Stimulated activated CD4-positive, alpha-beta T cell treated with anti-CD3 and anti-CD28 coated beads, Interleukin-12 subunit alpha, Interleukin-12 subunit beta, amount 100 ng/mL, for 24 hours (primary cell): Measurements from ENCODE around the gene PIF1.
A peak's percentile ranks its signal among the peaks of the same experiment; 100 is the strongest.

Source experiments
- DNase-seq, 2 experiments: peaks; one replicate each; pipeline ENCODE4 v3.0.0-alpha.2; 2020; ENCODE audit warnings: low read depth in 2 of 2

PIF1 gene

DNA sequence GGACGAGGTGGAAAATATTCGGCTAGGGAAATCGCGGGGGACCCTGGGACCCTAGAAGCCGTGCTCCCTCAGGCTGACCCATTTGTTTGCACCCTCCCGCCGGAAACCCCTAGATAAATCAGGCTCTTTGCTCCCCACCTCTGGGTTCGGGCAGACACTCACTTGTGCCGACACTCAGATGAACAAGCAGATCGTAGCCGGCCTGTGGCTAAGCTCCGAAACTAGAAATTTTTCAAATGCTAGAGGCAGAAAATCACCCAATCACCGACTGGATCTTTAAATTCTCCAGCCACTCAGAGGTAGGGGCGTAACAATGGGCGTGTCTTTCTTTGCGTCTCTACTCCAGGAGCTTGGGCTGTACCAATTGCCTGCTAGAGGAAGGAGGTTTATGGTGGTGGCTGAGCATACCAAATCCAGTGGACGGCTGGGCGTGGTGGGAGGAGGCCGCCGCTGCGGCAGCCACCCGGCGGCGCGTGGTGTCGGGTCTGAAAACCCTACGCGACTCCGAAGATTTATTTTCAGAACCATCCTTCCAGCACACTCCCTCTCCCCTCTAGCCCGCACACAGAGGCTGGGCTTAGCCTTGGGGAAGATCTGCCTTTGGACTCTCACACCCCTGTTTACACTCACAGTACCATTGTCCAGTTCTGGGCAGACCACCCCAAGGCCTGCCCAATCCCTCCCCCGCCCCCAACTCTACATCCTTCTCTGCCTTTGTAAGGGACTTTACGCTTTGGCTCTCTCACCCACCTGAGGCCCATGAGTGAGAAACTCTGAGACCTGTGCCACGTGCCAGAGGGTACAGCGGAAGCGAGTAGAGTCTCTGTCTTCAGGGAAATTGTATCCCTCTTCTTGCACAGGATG lies at the start of gene PIF1:
PIF1 (minus strand) TSS at position 217 of the 864 bp plus-strand sequence. CDS start 1,312 bp downstream, outside the sequence.
- DNase-seq = peak; percentile 74 to 82

DNA sequence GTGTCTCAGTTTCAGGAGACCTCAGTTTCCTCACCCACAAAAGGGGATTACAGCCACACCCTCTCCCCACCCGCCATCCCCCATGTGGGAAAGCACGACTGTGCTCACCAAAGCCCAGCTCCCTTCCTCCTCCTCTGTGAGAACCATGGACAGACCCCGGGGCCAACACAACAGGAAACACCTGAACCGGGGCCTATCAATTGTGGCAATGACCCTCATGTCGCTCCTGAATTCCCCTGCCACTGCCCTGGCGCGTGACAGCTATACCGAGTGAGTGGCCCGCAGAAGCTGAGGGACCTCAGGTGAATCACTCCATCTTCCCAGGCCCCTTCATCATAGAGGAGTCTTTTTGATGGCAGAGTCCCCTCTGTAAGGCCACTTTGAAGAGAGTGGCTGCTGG lies 44.9 kb upstream of the PIF1 start:
- DNase-seq = no peak

- no peak for DNase-seq
Measured at GRCh38 chr15:64869501-64869900, 44.1 kb upstream of the PIF1 start.

DNA sequence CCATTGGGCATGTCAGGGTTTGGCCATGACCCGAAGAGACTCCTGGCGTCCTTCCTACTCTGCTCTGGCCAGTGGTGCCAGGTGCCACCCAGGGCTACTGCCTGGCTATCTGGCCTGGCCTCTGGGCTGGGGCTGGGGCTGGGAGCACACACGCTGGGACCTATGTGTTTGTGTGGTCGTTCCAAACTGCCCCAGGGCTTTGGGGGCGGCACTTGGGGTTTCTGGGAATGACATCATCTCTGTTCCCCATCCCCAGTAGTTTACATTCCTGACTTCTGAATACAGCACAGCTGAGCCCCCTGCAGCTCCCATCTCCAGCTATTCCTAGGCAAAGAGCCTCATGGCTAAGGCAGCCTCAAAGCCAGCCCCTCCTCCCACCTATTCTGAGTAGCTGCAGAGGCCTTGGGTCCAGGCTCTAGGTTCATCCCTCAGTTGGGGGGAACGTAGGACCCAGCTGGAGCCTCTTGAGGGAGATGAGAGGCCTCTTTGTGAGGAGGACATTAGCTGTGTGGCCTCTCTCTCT lies 40.6 kb upstream of the PIF1 start:
- no peak for DNase-seq

GRCh38 chr15:64865126-64865997 lies 39.9 kb upstream of the PIF1 start:
- no peak for DNase-seq

DNA sequence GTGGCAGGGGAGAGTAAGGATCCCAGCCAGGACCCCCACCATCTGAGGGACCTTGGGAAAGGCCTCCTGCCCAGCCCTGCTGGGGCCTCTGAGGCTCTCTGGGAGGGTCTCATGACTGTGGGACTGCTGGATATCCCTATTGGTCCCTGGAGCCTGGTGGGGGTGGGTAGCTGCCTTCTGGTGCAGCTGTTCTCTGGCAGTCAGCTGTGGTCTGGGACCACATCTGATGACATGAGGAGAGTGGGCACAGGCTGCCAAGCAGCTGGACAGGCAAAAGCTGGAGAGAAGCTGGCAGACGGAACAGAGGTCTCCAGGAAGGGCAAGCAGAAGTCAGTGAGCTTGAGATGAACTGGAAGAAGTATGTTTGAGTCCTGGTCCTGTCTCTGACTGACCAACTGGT lies 38.6 kb upstream of the PIF1 start:
- no peak for DNase-seq

GRCh38 chr15:64862408-64862807 lies 37.0 kb upstream of the PIF1 start:
- DNase-seq = no peak

DNA sequence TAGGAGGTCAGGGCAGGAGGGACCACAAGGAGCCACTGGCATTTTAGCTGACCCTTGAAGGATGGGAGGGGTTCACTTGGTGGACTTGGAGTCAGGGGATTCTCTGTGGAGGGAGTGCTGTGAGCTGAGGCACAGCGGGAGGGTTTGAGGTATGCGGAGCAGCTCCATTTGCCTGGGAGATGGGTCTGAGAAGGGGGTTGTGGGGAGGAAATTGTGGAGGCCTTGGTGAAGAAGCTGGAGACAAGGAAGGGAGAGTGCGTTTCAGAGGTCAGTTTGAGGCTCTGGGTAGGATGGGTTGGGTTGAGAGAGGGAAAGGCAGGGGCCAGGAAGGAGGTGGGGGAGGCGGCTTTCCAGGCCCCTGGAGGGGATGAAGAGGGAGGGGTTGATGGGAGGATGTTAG lies 36.5 kb upstream of the PIF1 start:
- DNase-seq = no peak

- no peak for DNase-seq
Measured at GRCh38 chr15:64861331-64861730, 35.9 kb upstream of the PIF1 start.

GRCh38 chr15:64859226-64859625 lies 33.8 kb upstream of the PIF1 start:
- no peak for DNase-seq

- no peak for DNase-seq
Measured at GRCh38 chr15:64858021-64858575, 32.7 kb upstream of the PIF1 start.

DNA sequence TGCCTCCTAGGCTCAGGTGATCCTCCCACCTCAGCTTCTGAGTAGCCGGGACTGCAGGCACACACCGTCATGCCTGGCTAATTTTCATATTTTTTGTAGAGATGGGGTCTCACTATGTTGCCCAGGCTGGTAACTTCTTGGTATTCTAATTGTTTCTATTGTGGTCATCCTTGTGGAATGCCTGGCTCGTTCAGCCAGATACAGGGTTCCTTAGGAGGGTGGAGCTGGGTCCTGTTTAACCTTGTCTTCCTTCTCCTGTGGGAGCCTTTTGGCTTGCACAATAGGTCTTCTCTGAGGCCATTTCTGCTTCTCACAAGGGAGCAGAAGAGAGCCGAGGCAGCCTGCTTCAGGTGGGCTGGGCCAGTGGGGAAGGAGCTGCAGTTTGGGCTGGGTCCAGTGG lies 32.0 kb upstream of the PIF1 start:
- no peak for DNase-seq

DNA sequence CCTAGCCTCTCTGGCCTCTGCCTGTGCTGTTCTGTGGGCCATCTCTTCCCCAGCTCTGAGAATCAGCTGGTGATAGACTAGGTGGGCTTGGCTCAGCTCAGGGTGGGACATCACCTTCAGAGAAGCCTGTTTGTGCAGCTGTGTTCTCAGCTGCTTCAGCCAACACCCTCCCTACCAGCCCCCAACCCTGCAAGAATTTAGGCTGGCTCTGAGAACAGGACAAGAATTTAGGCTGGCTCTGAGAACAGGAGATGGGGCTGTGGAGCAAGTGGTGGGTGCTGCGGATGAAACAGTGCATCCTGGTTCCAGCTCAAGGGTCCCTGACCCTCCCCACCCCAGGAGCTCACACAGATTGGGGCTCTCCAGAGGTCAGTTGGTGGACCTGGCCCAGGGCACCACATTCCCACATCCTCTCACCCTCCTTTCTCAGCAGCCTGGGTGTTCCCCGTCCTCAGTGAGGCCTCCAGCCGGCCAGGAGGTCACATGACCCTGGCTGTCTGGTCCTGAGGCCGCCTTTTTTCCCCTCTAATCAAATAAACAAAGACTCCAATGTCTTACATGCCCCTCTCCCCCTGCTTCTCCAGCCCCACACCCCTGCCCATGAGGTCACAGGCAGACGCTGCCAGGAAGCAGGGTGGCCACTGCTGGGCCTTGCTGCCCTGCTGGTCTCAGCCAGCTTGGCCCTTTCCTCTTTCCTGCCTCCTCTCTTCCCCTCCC lies 31.1 kb upstream of the PIF1 start:
- DNase-seq = no peak

DNA sequence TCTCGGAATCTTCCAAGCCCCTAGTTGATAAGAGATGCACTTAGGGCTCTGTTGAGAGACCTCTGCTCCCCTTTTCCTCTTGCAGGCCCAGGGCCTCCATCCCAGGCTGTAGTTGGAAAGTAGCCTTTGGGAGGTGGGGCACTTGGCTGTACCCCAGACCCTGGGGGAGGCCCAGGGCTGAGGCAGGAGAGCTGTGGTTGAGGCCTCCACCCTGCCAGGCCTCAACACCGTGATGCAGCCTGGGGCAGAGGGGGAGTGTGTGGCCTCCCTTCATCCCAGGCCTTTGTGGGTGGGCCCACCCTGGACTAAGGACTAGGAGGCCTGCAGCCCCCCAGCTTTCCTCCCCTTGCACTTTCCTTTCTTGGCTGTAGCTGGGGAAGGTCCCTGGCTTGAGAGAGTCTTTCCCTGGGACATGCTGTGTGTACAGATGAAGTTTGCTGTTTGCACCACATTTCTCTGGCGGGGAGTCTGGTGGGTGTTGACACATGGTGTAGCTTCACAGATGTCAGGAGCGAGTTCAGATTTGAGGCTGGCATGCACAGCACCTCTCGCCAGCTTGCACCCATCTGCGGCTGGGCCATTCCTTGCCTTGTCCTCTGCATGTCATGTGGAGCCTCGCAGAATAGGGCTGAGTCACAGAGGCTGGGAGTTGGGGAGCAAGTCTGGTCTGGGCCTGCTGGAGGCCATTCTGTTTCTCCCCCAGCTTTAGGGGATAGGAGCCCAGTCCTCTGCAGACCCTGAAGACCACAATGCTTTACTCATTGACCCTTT lies 29.9 kb upstream of the PIF1 start:
- DNase-seq = no peak

DNA sequence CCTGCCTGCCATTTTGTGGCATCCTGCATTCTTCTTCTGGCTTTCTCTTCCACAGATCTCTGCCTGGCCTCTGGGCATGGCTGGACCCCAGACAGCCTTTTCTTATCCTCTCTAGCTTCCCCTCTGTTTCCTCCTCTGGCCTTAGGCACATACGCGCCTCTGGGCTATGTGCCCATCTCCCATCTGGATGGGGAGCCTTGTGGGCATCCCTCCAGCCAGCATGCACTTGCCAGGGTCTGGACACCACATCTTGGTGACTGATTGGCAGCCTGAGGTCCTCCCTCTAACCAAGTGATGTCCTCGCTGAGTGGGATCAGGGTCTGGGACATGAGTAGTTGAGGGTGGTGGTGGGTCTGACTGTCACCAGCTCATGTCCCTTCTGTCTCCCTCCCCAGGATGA lies 29.1 kb upstream of the PIF1 start:
- no peak for DNase-seq

GRCh38 chr15:64854041-64854440 lies 28.6 kb upstream of the PIF1 start:
- no peak for DNase-seq

- no peak for DNase-seq
Measured at GRCh38 chr15:64851503-64851840, 26.0 kb upstream of the PIF1 start.

- no peak for DNase-seq
Measured at GRCh38 chr15:64850778-64851502, 25.5 kb upstream of the PIF1 start.

GRCh38 chr15:64847876-64848716 lies 22.6 kb upstream of the PIF1 start:
- DNase-seq = no peak
